HEK293T (cell line): ENCODE data around the gene PNP.

Experiments
- CTCF ChIA-PET: fragments of 350-600 bp; formaldehyde crosslinking; extraction: SDS; loops from one replicate; lab custom pipeline; 2021; ENCODE audit warnings: antibody characterized with exemption, inconsistent platforms; lab: Yijun Ruan, JAX
- POLR2A ChIA-PET: fragments of 350-600 bp; formaldehyde crosslinking; extraction: SDS; loops from one replicate; lab custom pipeline; 2020; ENCODE audit warnings: antibody characterized with exemption, inconsistent platforms; lab: Yijun Ruan, JAX
- DNase-seq: peaks from one replicate; pipeline ENCODE4 v3.0.0; 2012; ENCODE audit warnings: mixed read lengths; ENCODE audit errors: extremely low spot score
- ARNT ChIP-seq: fragments of 450-650 bp; IDR thresholded peaks from 2 replicates; pipeline ENCODE4 v1.6.1; 2017; ENCODE audit warnings: mild to moderate bottlenecking
- BHLHE40 ChIP-seq: fragments of 450-650 bp; IDR thresholded peaks from 2 replicates; pipeline ENCODE4 v1.6.1; 2016; ENCODE audit warnings: mild to moderate bottlenecking, moderate library complexity, borderline replicate concordance
- CTBP1 ChIP-seq: fragments of 450-650 bp; IDR thresholded peaks from 2 replicates; pipeline ENCODE4 v1.6.1; 2016; ENCODE audit warnings: borderline replicate concordance
- ELF4 ChIP-seq: fragments of 450-650 bp; IDR thresholded peaks from 2 replicates; pipeline ENCODE4 v1.6.1; 2017; ENCODE audit warnings: antibody characterized with exemption
- FOXA1 ChIP-seq: fragments of 450-650 bp; IDR thresholded peaks from 2 replicates; pipeline ENCODE4 v1.6.1; 2016; ENCODE audit warnings: mild to moderate bottlenecking
- FOXK2 ChIP-seq: fragments of 450-650 bp; IDR thresholded peaks from 2 replicates; pipeline ENCODE4 v1.6.1; 2016; ENCODE audit warnings: mild to moderate bottlenecking
- FOXM1 ChIP-seq: fragments of 450-650 bp; IDR thresholded peaks from 2 replicates; pipeline ENCODE4 v1.6.1; 2017; ENCODE audit warnings: mild to moderate bottlenecking, borderline replicate concordance
- HDGF ChIP-seq: fragments of 450-650 bp; IDR thresholded peaks from 2 replicates; pipeline ENCODE4 v1.6.1; 2017; ENCODE audit warnings: antibody characterized with exemption, borderline replicate concordance
- L3MBTL2 ChIP-seq: fragments of 450-650 bp; conservative IDR thresholded peaks from 2 replicates; pipeline ENCODE4 v1.6.1; 2016; ENCODE audit warnings: mild to moderate bottlenecking
- LEF1 ChIP-seq: fragments of 450-650 bp; IDR thresholded peaks from 2 replicates; pipeline ENCODE4 v1.6.1; 2017; ENCODE audit warnings: mild to moderate bottlenecking, borderline replicate concordance
- NFRKB ChIP-seq: fragments of 450-650 bp; IDR thresholded peaks from 2 replicates; pipeline ENCODE4 v1.6.1; 2016; ENCODE audit warnings: mild to moderate bottlenecking, moderate library complexity
- SP1 ChIP-seq: fragments of 450-650 bp; IDR thresholded peaks from 2 replicates; pipeline ENCODE4 v1.6.1; 2017
- SUZ12 ChIP-seq: fragments of 450-650 bp; IDR thresholded peaks from 2 replicates; pipeline ENCODE4 v1.6.1; 2016; ENCODE audit warnings: mild to moderate bottlenecking
- TARDBP ChIP-seq: fragments of 450-650 bp; IDR thresholded peaks from 2 replicates; pipeline ENCODE4 v1.6.1; 2016
- ZNF384 ChIP-seq: fragments of 450-650 bp; IDR thresholded peaks from 2 replicates; pipeline ENCODE4 v1.6.1; 2016
- TF ChIP-seq, protein P1 (sequence below): fragments of 450-650 bp; IDR thresholded peaks from 2 replicates; pipeline ENCODE4 v1.6.1; 2016

PNP gene

DNA sequence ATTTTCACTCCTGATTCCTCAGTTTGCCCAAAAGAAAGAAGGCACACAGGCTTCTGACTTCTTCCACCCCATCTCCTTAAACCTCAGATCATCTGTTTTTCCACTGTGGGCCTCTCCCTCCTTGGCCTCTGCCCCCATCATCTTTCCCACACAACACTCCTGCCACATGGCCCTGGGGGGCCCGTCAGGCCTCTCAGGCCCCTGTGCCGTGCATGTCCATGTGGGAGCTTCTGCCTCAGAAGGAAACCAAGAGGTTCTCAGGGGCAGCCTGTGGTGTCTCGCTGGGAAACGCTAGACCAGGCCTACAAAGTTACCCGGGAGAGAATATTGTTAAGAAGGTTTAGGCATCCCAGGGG lies 41.2 kb upstream of the PNP start:
- CTCF ChIA-PET: no interaction called here
- TF ChIP-seq LEF1 (no peak), FOXA1 (no peak), NFRKB (no peak), CTBP1 (no peak)
- no peak for DNase-seq
- POLR2A ChIA-PET: no interaction called here

GRCh38 chr14:20428802-20429201 lies 40.4 kb upstream of the PNP start:
- ChIA-PET POLR2A (interaction anchor here (0.5 to 1.4 kb wide), 3 partner anchors 13 to 79 kb away, joined by 3 to 6 read pairs (median 3); partner anchors contain the start of genes APEX1 and OSGEP), CTCF (no interaction called here)
- TF ChIP-seq L3MBTL2 (no peak), ZNF384 (no peak), BHLHE40 (no peak), SUZ12 (no peak), HDGF (no peak), ELF4 (no peak), FOXM1 (no peak), TARDBP (no peak), ARNT (no peak), FOXK2 (no peak), FOXA1 (no peak), SP1 (no peak), NFRKB (no peak), CTBP1 (no peak), LEF1 (no peak)
- TF ChIP-seq, protein P1, sequence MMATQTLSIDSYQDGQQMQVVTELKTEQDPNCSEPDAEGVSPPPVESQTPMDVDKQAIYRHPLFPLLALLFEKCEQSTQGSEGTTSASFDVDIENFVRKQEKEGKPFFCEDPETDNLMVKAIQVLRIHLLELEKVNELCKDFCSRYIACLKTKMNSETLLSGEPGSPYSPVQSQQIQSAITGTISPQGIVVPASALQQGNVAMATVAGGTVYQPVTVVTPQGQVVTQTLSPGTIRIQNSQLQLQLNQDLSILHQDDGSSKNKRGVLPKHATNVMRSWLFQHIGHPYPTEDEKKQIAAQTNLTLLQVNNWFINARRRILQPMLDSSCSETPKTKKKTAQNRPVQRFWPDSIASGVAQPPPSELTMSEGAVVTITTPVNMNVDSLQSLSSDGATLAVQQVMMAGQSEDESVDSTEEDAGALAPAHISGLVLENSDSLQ: no peak
- no peak for DNase-seq

GRCh38 chr14:20429801-20430669 lies 39.2 kb upstream of the PNP start:
- no peak for DNase-seq
- ChIA-PET CTCF (no interaction called here), POLR2A (interaction anchor here (0.8 to 1.4 kb wide), 4 partner anchors 14 to 32 kb away, joined by 3 to 6 read pairs (median 3); partner anchors contain the start of genes APEX1, OSGEP and PIP4P1)
- TF ChIP-seq SUZ12 (no peak), L3MBTL2 (no peak)

DNA sequence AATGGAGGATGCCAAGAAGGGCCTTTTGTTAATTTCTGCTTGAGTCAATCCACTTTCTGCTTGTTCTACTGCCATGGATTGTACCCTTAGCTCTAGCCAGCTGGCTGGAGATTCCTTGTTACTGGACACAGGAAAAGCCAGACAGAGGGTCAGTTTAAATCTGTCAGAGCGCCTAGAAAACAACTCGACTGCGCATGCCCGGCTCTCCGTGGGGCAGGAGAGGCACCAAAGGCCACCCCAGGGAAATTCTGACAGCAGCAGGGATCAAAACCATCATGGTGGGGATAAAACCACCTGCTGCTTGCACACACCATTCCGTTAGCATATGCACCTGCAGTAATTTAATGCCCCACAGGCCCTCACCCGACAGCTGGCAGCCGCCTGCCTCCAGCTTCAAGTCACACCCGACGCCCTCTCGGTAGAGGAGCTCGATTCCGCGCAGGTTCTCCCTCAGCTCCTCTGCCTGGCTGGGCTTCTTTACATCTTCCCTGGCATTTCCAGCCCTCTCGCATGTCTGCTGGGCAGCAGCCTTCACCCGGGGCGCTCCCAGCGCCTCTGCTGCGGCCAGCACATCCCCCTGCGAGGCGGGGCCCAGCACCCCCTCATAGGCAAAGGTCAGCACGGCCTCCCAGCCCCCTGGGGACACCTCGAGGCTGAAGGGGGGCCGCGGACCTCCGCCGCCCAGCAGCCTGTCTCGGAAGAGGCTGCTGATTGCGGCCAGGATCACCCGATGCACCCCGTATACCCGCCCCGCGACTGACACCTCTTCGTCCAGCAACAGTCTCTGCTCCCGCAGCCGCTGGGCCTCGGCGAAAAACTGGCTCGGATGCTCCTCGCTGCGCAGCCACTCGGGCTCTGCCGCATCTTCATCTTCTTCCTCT lies 34.3 kb upstream of the PNP start:
- no peak for TF ChIP-seq ARNT
- TF ChIP-seq ZNF384: no peak
- TF ChIP-seq L3MBTL2: no peak
- no peak for TF ChIP-seq SUZ12
- TF ChIP-seq, protein P1: no peak
- TF ChIP-seq FOXK2: no peak
- TF ChIP-seq NFRKB: no peak
- TF ChIP-seq TARDBP: no peak
- TF ChIP-seq FOXM1: no peak
- TF ChIP-seq BHLHE40: no peak
- no peak for TF ChIP-seq SP1
- TF ChIP-seq LEF1: no peak
- no peak for TF ChIP-seq ELF4
- TF ChIP-seq HDGF: no peak
- TF ChIP-seq CTBP1: no peak
- TF ChIP-seq FOXA1: no peak
- CTCF ChIA-PET: no interaction called here
- no peak for DNase-seq
- POLR2A ChIA-PET: interaction anchor here (0.5 to 3.8 kb wide), 3 partner anchors 19 to 27 kb away, joined by 3 to 12 read pairs (median 4); partner anchors contain the start of genes APEX1, OSGEP and PIP4P1

GRCh38 chr14:20435582-20436362 lies 33.4 kb upstream of the PNP start, which contains the start of gene KLHL33:
TSS of gene KLHL33 (minus strand) at chr14:20436166. CDS start at chr14:20435811, 355 bp downstream.
- CTCF ChIA-PET: no interaction called here
- DNase-seq: no peak
- POLR2A ChIA-PET: interaction anchor here (0.9 to 3.8 kb wide), 2 partner anchors 20 to 26 kb away, joined by 4 to 12 read pairs; partner anchors contain the start of genes APEX1, OSGEP and PIP4P1
- no peak for TF ChIP-seq FOXM1
- no peak for TF ChIP-seq SUZ12
- TF ChIP-seq LEF1: no peak
- no peak for TF ChIP-seq ZNF384
- TF ChIP-seq FOXK2: no peak
- TF ChIP-seq NFRKB: no peak
- TF ChIP-seq ELF4: no peak
- no peak for TF ChIP-seq L3MBTL2
- TF ChIP-seq, protein P1: no peak
- no peak for TF ChIP-seq ARNT
- no peak for TF ChIP-seq CTBP1
- no peak for TF ChIP-seq TARDBP
- no peak for TF ChIP-seq BHLHE40
- TF ChIP-seq SP1: no peak
- TF ChIP-seq HDGF: no peak
